Body of pancreas (tissue), 4 donors: ENCODE data around the gene BSX. TPM values are rescaled to one million over a fixed set of nuclear protein-coding genes. Genes with fewer than 3 reads are reported as not detected.

ENCODE experiments used
- ATAC-seq: fragments of 150-250 bp; one replicate; pipeline ENCODE4 v1.9.1; 2016
- DNase-seq, 4 donors: peaks; one replicate each; pipeline ENCODE4 v3.0.0-alpha.2; 2019
- H3K27ac ChIP-seq, 4 donors: fragments of 200-600 bp; sonication (generic); 1 replicate in 3 of 4; 2 replicates in 1 of 4; pipeline versions ENCODE4 v1.5.1 to v1.6.1; 2016 to 2019; ENCODE audit warnings: mild to moderate bottlenecking in 1 of 4, mixed read lengths in 1 of 4, moderate library complexity in 1 of 4
- H3K27me3 ChIP-seq, 2 donors: fragments of 200-600 bp; sonication (generic); one replicate each; pipeline ENCODE4 v1.6.0; 2016; ENCODE audit warnings: mild to moderate bottlenecking in 1 of 2
- H3K36me3 ChIP-seq, 2 donors: fragments of 200-600 bp; sonication (generic); replicated peaks in 1 of 2; 2 replicates each; pipeline ENCODE4 v1.5.1; 2016; ENCODE audit warnings: low read depth in 2 of 2; ENCODE audit not compliant: insufficient read depth in 1 of 2
- H3K4me1 ChIP-seq: fragments of 200-600 bp; sonication (generic); one replicate; pipeline ENCODE4 v1.6.0; 2016
- H3K4me3 ChIP-seq, 2 donors: fragments of 200-600 bp; sonication (generic); 1 replicate in 1 of 2; 2 replicates in 1 of 2; pipeline ENCODE4 v1.5.1; 2016 to 2019
- H3K9me3 ChIP-seq, 3 donors: fragments of 200-600 bp; sonication (generic); 1 replicate in 2 of 3; 2 replicates in 1 of 3; pipeline ENCODE4 v1.5.1; 2016
- POLR2A ChIP-seq, 3 donors: fragments of 450-650 bp; IDR thresholded peaks; one replicate each; pipeline ENCODE4 v1.6.1; 2016; ENCODE audit warnings: antibody characterized with exemption in 3 of 3, mild to moderate bottlenecking in 2 of 3
- WGBS, 2 donors: methylation state at CpG; one replicate each; pipeline ENCODE4 v1.1.5; 2017; 5-methylcytosine and 5-hydroxymethylcytosine counted together
- intact Hi-C: fragments of 100-400 bp; cut with DNase I; formaldehyde crosslinking; loops from one replicate; pipeline ENCODE4 v1.15.1; 2023
- total RNA-seq, 2 donors: library from RNA; depleted of rRNA; stranded (reverse); fragments of >200 nt; gene quantifications; one replicate each; pipeline ENCODE4 v1.1.0, GENCODE V29; 2016
- TF ChIP-seq, protein P1 (sequence below), 7 experiments: fragments of 450-650 bp in 4 of 7; fragments of 200-600 bp in 3 of 7; sonication (generic) in 3 of 7; IDR thresholded peaks; one replicate each; pipeline ENCODE4 v1.5.1; 2016 to 2019; ENCODE audit warnings: antibody characterized with exemption in 7 of 7

Gene BSX
- total RNA-seq, 2 donors from 2014 or later = not detected

DNA sequence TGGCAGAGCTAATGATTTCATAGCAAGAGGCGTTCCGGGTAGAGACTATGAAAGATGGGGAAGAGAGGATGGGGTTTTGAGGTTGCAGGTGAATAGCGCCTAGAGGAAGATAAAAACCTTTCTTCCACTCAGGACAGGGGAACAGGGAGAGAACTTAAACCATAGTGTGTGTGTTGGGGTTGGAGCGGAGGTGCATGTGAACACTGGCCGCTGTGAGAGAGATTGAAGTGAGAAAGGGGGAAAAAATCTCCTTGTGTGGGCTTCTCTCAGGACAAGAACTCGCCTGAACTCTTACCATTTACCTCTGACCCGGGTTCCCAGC, 3.4 kb downstream of the BSX start:
- 11 to 13% methylated on average over 7 of the region's 7 CpGs for WGBS, 2 donors
- intact Hi-C loops = no loop called here
- H3K36me3 ChIP-seq = no peaks in the 10 kb centered on the region
- ATAC-seq (no peak), DNase-seq (no peak)
- H3K4me1 ChIP-seq = peaks cover 12% of the 10 kb centered on the region
- no peak overlapping the region for H3K4me3 ChIP-seq
- H3K27ac ChIP-seq = no peak overlapping the region
- TF ChIP-seq POLR2A (IDR thresholded peaks at IDR 0.05) = no peak
- TF ChIP-seq, protein P1, sequence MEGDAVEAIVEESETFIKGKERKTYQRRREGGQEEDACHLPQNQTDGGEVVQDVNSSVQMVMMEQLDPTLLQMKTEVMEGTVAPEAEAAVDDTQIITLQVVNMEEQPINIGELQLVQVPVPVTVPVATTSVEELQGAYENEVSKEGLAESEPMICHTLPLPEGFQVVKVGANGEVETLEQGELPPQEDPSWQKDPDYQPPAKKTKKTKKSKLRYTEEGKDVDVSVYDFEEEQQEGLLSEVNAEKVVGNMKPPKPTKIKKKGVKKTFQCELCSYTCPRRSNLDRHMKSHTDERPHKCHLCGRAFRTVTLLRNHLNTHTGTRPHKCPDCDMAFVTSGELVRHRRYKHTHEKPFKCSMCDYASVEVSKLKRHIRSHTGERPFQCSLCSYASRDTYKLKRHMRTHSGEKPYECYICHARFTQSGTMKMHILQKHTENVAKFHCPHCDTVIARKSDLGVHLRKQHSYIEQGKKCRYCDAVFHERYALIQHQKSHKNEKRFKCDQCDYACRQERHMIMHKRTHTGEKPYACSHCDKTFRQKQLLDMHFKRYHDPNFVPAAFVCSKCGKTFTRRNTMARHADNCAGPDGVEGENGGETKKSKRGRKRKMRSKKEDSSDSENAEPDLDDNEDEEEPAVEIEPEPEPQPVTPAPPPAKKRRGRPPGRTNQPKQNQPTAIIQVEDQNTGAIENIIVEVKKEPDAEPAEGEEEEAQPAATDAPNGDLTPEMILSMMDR (IDR thresholded peaks at IDR 0.05) = no peak
- peaks cover 0 to 33% of the 10 kb centered on the region in 2 donors for H3K27me3 ChIP-seq
- no peaks in the 10 kb centered on the region for H3K9me3 ChIP-seq

DNA sequence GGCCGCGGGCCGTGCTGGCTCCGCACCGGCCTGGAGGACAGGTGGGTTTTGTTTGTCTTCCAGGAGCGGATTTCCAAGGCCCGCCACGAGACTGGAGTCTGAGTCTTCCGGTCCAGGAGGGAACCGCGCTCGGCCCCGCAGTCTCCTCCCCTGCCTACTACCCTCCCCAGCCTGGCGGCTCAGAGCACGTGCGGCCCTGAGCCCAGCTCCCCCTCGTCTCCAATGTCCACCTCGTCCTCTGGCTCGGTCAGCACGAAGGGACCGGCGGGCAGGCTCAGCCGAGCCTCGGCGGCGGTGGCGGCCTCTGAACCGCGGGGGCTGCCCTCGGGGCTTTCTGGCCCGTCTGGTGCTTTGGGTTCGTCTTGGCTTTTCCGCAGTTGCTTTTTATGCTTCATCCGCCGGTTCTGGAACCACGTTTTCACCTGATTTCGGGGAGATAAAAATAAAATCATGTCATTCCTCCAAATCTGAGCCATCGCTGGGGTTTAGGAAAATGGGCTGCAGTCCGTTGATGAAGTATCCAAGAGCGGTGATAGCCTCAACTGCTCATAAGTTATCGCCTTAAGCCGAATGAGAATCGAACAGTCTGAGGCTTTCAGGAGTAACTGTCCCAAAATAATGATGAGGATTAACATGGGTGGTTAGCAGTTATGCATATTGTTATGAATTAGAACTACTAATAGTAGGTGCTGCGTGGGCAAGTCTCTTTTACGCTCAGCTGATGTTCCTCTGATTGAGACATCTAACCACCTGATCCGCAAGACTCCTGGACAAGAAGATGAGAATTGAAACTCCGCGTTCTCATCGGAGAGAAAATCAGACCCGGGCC, 4.0 kb downstream of the BSX start:
- ATAC-seq (no peak), DNase-seq (no peak)
- TF ChIP-seq, protein P1 (IDR thresholded peaks at IDR 0.05) = no peak
- no peak for TF ChIP-seq POLR2A (IDR thresholded peaks at IDR 0.05)
- no peak overlapping the region for H3K27ac ChIP-seq
- H3K9me3 ChIP-seq = no peaks in the 10 kb centered on the region
- H3K4me1 ChIP-seq = peaks cover 12% of the 10 kb centered on the region
- intact Hi-C loops = no loop called here
- H3K36me3 ChIP-seq = no peaks in the 10 kb centered on the region
- H3K27me3 ChIP-seq = peaks cover 0 to 33% of the 10 kb centered on the region in 2 donors
- WGBS, 2 donors = 3 to 9% methylated on average over 17 to 50 of the region's 50 CpGs
- no peak overlapping the region for H3K4me3 ChIP-seq

DNA sequence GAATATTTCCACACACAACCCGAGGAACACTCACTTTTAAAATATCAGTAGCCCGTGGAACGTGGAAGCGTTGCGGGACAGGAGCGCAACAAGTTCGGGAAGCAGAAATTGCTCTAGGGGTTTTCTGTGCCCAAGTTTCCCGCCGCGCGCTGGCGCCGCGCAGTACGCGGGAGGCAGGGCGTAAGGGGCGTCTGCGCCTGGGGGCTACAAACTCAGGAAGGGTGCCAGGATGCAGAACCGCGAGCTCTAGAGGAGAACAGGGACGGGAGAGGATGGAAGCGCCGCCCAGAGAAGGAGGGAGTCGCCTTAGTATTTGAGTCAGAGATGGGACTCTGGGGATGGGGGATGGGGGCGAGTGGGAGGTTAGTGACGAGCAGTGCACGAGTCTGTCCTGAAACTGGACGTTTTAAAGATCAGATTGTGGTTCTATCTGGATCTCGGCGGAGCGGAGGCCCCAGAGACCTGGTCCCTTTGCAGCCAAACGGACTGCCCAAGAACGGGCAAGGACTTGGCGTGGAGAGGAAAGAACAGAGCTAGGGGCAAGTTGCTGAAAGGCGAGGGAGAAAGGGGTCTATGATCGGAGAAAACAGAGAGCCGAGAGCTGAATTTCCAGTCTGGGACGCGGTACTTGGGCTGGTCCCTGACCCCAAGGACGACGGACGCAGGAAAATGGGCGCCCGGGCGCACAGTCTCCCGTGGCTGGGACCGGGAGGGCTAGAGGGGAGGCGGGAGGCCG, 4.7 kb downstream of the BSX start:
- TF ChIP-seq, protein P1 (IDR thresholded peaks at IDR 0.05) = no peak
- no peak for TF ChIP-seq POLR2A (IDR thresholded peaks at IDR 0.05)
- H3K36me3 ChIP-seq = no peaks in the 10 kb centered on the region
- peaks cover 12% of the 10 kb centered on the region for H3K4me1 ChIP-seq
- no peaks in the 10 kb centered on the region for H3K9me3 ChIP-seq
- H3K27ac ChIP-seq = no peak overlapping the region
- ATAC-seq = no peak
- peaks cover 0 to 33% of the 10 kb centered on the region in 2 donors for H3K27me3 ChIP-seq
- intact Hi-C loops = no loop called here
- 3 to 4% methylated on average over 40 to 50 of the region's 50 CpGs for WGBS, 2 donors
- no peak overlapping the region for H3K4me3 ChIP-seq
- no peak for DNase-seq

DNA sequence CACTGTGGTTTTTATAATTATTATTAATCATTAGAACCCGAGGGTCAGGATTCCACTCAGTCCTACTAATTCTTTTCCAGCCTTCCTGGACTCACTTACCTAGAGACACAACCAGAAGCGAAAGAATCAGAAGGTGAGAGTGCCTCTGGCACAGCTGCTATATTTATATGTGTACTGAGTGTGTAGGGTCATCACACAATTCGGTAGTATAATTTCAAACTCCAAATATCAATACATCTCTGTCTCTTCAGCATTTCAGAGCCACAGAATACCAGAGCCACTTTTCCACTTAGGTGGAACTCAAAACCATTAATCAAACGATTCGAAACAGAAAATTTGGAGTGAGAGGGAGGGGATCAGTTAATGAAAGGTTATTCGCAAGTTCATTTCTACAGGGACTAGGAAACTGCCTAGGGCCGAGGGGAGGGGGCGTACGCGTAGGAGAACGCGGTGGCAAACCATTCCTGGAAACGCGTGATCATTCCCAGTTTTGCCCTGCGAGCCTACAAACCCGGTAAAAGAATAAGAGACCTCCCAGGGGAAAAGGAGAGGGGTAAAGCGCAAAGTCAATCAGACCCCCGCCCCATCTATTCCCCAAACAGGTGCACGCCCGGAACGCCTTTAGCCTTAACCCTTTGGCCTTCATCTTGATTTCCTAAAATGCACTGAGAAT, 5.4 kb downstream of the BSX start:
- Histone ChIP-seq H3K4me1 (peaks cover 12% of the 10 kb centered on the region), H3K4me3 (no peak overlapping the region), H3K9me3 (no peaks in the 10 kb centered on the region), H3K36me3 (no peaks in the 10 kb centered on the region), H3K27ac (no peak overlapping the region), H3K27me3 (peaks cover 0 to 33% of the 10 kb centered on the region in 2 donors)
- DNase-seq = no peak
- TF ChIP-seq POLR2A (IDR thresholded peaks at IDR 0.05) = no peak
- TF ChIP-seq, protein P1 (IDR thresholded peaks at IDR 0.05) = no peak
- 7 to 11% methylated on average over 21 of the region's 21 CpGs for WGBS, 2 donors
- ATAC-seq = no peak
- intact Hi-C loops = no loop called here
